ENCODE data around the gene ZCCHC8.

GRCh38 chr12:122480753-122481152 is 20.0 kb downstream of the ZCCHC8 start:
- TF ChIP-seq CTCF (IDR thresholded peaks at IDR 0.05) = no peak
- TF ChIP-seq EZH2 (IDR thresholded peaks at IDR 0.05; ENCODE audit: borderline replicate concordance, insufficient read depth, low read depth, low read length, poor library complexity, severe bottlenecking) = no peak

Data from B cell (primary cell).